Hepatocyte (in vitro differentiated cells): Measurements from ENCODE around the gene MLPH. TPM values are rescaled to one million over a fixed set of nuclear protein-coding genes. Genes with fewer than 3 reads are reported as not detected.

ENCODE experiments used
- DNase-seq: peaks from one replicate; pipeline ENCODE4 v3.0.0-alpha.2; 2016; ENCODE audit warnings: low spot score
- H2AFZ ChIP-seq: fragments of 200-600 bp; sonication (generic); 2 replicates; pipeline ENCODE4 v1.6.0; 2016; ENCODE audit warnings: antibody characterized with exemption, mild to moderate bottlenecking
- H3K27ac ChIP-seq: fragments of 200-600 bp; sonication (generic); 2 replicates; pipeline ENCODE4 v1.5.1; 2016; ENCODE audit warnings: mild to moderate bottlenecking
- H3K27me3 ChIP-seq: fragments of 200-600 bp; sonication (generic); 2 replicates; pipeline ENCODE4 v1.6.1; 2016
- H3K36me3 ChIP-seq: fragments of 200-600 bp; sonication (generic); replicated peaks from 2 replicates; pipeline ENCODE4 v1.5.1; 2016; ENCODE audit warnings: low read depth; ENCODE audit not compliant: insufficient read depth
- H3K4me1 ChIP-seq: fragments of 200-600 bp; sonication (generic); 2 replicates; pipeline ENCODE4 v1.5.1; 2016; ENCODE audit warnings: mild to moderate bottlenecking, moderate library complexity; ENCODE audit not compliant: insufficient read depth
- H3K4me2 ChIP-seq: fragments of 200-600 bp; sonication (generic); 2 replicates; pipeline ENCODE4 v1.6.0; 2016
- H3K4me3 ChIP-seq: fragments of 200-600 bp; sonication (generic); 2 replicates; pipeline ENCODE4 v1.5.1; 2016; ENCODE audit warnings: mild to moderate bottlenecking
- H3K79me2 ChIP-seq: fragments of 200-600 bp; sonication (generic); 2 replicates; pipeline ENCODE4 v1.6.0; 2017; ENCODE audit warnings: mild to moderate bottlenecking
- H3K9me2 ChIP-seq: fragments of 200-600 bp; sonication (generic); replicated peaks from 2 replicates; pipeline ENCODE4 v1.6.0; 2017; ENCODE audit warnings: mild to moderate bottlenecking; ENCODE audit not compliant: insufficient read depth
- H3K9me3 ChIP-seq: fragments of 200-600 bp; sonication (generic); 2 replicates; pipeline ENCODE4 v1.5.1; 2016; ENCODE audit warnings: low read depth, mild to moderate bottlenecking
- H4K20me1 ChIP-seq: fragments of 200-600 bp; sonication (generic); 2 replicates; pipeline ENCODE4 v1.6.0; 2016; ENCODE audit warnings: mild to moderate bottlenecking; ENCODE audit not compliant: insufficient read depth, poor library complexity, severe bottlenecking
- EZH2 ChIP-seq: fragments of 200-600 bp; sonication (generic); IDR thresholded peaks from 2 replicates; pipeline ENCODE4 v1.6.1; 2016; ENCODE audit warnings: antibody characterized with exemption, mild to moderate bottlenecking, borderline replicate concordance
- EZH2phosphoT487 ChIP-seq: fragments of 200-600 bp; sonication (generic); IDR thresholded peaks from one replicate; pipeline ENCODE4 v1.6.1; 2018; ENCODE audit warnings: antibody characterized with exemption, mild to moderate bottlenecking, low read depth, moderate library complexity; ENCODE audit not compliant: unreplicated experiment, severe bottlenecking
- WGBS: methylation state at CpG from one replicate; pipeline ENCODE4 v1.1.6; 2016; ENCODE audit warnings: low lambda C conversion rate; ENCODE audit errors: missing lambda C conversion rate; 5-methylcytosine and 5-hydroxymethylcytosine counted together
- polyA plus RNA-seq: library from polyadenylated mRNA; unstranded; fragments of >200 nt; fragmentation: Nextera tagmentation; extraction: Ambion mirVana; gene quantifications from 2 replicates; pipeline ENCODE4 v1.2.1, GENCODE V29; 2016
- total RNA-seq: library from RNA; depleted of rRNA; stranded (reverse); fragments of >200 nt; gene quantifications from 2 replicates; pipeline ENCODE4 v1.2.3, GENCODE V29; 2014
- TF ChIP-seq, protein P1 (sequence below): fragments of 200-600 bp; sonication (generic); IDR thresholded peaks from 2 replicates; pipeline ENCODE4 v1.5.1; 2016; ENCODE audit warnings: antibody characterized with exemption, mild to moderate bottlenecking; ENCODE audit not compliant: poor library complexity

Gene MLPH
- total and polyA plus RNA-seq, 2 experiments from 2014 or later, result 6.7 to 12.3 TPM

DNA sequence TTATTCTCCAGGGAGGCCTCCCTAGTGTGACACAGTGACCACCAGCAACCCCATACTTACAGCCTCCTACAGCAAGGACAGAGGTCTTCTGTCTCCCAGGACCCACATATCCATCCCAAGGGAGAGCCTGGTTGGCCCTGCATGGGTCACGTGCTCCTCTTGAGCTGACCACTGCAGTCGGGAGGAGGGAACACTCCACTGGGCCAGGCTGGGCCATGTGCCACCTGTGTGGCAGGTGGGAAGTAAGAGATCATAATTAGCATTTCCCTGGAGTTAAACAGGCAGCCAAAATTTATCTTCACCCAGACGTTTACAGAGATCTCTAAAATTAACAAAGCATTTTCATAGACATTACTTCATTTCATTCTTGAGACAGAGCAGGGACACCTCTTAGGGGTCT is 33.4 kb upstream of the MLPH start:
- H3K4me2 ChIP-seq, result no peak overlapping the region
- WGBS, result 85% methylated on average over 3 of the region's 3 CpGs

DNA sequence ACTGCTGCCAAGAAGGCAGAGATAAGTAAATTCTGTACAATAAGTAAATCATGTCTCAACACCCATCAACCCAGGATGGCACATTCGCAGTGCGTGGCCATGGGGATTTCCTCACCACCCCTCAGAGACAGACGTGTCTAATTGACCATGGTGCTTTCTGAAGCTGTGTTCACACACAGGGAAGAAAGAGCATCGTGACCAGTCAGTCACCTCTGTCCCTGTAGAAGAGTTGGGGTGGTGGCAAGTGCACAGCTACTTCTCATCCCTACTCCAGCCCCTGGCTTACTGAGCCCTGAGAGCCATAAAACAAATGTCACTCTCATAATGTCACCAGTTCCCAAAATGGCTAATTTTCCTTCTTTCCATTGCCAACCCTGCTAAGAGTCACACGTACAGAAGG is 31.3 kb upstream of the MLPH start:
- peaks cover 5% of the 10 kb centered on the region for H3K4me1 ChIP-seq
- no peaks in the 10 kb centered on the region for H3K79me2 ChIP-seq
- H3K4me3 ChIP-seq, result no peak overlapping the region
- 77% methylated on average over 5 of the region's 5 CpGs for WGBS
- no peaks in the 10 kb centered on the region for H4K20me1 ChIP-seq
- H2AFZ ChIP-seq, result no peak overlapping the region
- H3K9me3 ChIP-seq, result no peaks in the 10 kb centered on the region
- DNase-seq, result no peak
- no peak for TF ChIP-seq EZH2
- TF ChIP-seq, protein P1, sequence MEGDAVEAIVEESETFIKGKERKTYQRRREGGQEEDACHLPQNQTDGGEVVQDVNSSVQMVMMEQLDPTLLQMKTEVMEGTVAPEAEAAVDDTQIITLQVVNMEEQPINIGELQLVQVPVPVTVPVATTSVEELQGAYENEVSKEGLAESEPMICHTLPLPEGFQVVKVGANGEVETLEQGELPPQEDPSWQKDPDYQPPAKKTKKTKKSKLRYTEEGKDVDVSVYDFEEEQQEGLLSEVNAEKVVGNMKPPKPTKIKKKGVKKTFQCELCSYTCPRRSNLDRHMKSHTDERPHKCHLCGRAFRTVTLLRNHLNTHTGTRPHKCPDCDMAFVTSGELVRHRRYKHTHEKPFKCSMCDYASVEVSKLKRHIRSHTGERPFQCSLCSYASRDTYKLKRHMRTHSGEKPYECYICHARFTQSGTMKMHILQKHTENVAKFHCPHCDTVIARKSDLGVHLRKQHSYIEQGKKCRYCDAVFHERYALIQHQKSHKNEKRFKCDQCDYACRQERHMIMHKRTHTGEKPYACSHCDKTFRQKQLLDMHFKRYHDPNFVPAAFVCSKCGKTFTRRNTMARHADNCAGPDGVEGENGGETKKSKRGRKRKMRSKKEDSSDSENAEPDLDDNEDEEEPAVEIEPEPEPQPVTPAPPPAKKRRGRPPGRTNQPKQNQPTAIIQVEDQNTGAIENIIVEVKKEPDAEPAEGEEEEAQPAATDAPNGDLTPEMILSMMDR, result no peak
- no peak for TF ChIP-seq EZH2phosphoT487
- H3K36me3 ChIP-seq, result no peaks in the 10 kb centered on the region
- H3K9me2 ChIP-seq, result no peaks in the 10 kb centered on the region
- H3K27ac ChIP-seq, result peak overlapping the region; percentile 52
- H3K27me3 ChIP-seq, result no peaks in the 10 kb centered on the region
- no peak overlapping the region for H3K4me2 ChIP-seq

More for the DNA sequence above, 33.4 kb upstream of the MLPH start:
- no peaks in the 10 kb centered on the region for H3K9me3 ChIP-seq
- no peaks in the 10 kb centered on the region for H3K36me3 ChIP-seq
- no peaks in the 10 kb centered on the region for H3K79me2 ChIP-seq
- H3K27me3 ChIP-seq, result no peaks in the 10 kb centered on the region
- no peak overlapping the region for H3K27ac ChIP-seq
- H3K4me1 ChIP-seq, result peaks cover 5% of the 10 kb centered on the region
- no peaks in the 10 kb centered on the region for H4K20me1 ChIP-seq
- H3K9me2 ChIP-seq, result no peaks in the 10 kb centered on the region
- TF ChIP-seq, protein P1, result no peak
- TF ChIP-seq EZH2phosphoT487 (no peak), EZH2 (no peak)
- no peak overlapping the region for H3K4me3 ChIP-seq
- DNase-seq, result no peak
- no peak overlapping the region for H2AFZ ChIP-seq

DNA sequence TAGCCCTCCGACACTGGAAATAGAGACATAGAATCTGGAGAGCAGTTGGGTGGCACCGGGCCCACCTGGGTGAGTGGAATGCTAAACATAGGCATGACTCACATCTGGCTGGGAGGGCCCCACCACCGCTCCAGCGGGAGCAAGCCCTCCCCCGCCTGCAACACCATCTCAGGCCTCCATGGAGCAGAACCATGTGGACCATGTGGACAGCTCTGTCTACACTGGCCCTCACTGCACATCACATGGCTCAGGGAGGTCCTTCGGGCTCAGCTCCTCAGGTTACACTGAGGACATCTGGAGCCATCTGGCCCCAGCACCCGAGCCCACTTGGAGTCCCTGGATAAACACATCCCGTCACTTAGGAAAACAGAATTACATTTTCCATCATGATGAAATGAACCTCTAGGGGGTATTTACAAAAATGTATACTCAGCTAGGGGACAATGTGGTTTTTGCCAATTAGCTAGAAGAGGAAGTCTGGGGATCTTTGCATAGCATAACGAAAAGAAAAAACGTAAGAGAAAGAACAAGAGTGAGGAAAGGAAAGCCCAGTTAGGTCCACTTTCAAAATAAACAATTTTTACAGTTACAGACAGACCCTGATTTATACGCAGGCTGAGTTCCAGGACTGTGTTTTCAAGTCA is 30.7 kb upstream of the MLPH start:
- Histone ChIP-seq H3K27me3 (no peaks in the 10 kb centered on the region), H3K4me2 (no peak overlapping the region), H3K4me1 (peaks cover 1% of the 10 kb centered on the region), H2AFZ (no peak overlapping the region), H4K20me1 (no peaks in the 10 kb centered on the region), H3K9me3 (no peaks in the 10 kb centered on the region), H3K79me2 (no peaks in the 10 kb centered on the region), H3K27ac (peak overlapping the region; percentile 52), H3K36me3 (no peaks in the 10 kb centered on the region), H3K9me2 (no peaks in the 10 kb centered on the region), H3K4me3 (no peak overlapping the region)
- peak; percentile 51 for DNase-seq
- TF ChIP-seq EZH2 (no peak), EZH2phosphoT487 (no peak)
- TF ChIP-seq, protein P1, result no peak
- 61% methylated on average over 11 of the region's 11 CpGs for WGBS
